GM12878 (cell line): ENCODE measurements around the gene TBC1D22B. TPM values are rescaled to one million over a fixed set of nuclear protein-coding genes. Genes with fewer than 3 reads are reported as not detected.

Source experiments
- ATAC-seq: fragments of 200-7000 bp; cut with Tn5 transposase; 3 replicates; pipeline ENCODE4 v1.9.1; 2020; ENCODE audit warnings: mild to moderate bottlenecking, moderate library complexity
- BruUV-seq: library from RNA; stranded (reverse); fragments of 400-500 nt; replicated peaks from 2 replicates; lab custom pipeline; 2021; lab: Mats Ljungman, UMichigan
- CTCF ChIA-PET: fragments of 300-600 bp; sonication (Branson Sonifier 250); formaldehyde crosslinking; extraction: SDS; loops from one replicate; lab custom pipeline; 2021; ENCODE audit warnings: inconsistent platforms; lab: Yijun Ruan, JAX
- POLR2A ChIA-PET: fragments of 350-600 bp; formaldehyde crosslinking; extraction: SDS; loops from one replicate; lab custom pipeline; 2021; ENCODE audit warnings: inconsistent platforms; lab: Charles Lee
- RAD21 ChIA-PET: fragments of 300-600 bp; sonication (Branson Sonifier 250); formaldehyde crosslinking; loops from one replicate; lab custom pipeline; 2023; ENCODE audit warnings: antibody characterized with exemption; ENCODE audit not compliant: unreplicated experiment; lab: Charles Lee
- SMC1A ChIA-PET: fragments of 300-600 bp; sonication (Branson Sonifier 250); formaldehyde crosslinking; loops from one replicate; lab custom pipeline; 2023; ENCODE audit not compliant: unreplicated experiment, uncharacterized antibody; lab: Charles Lee
- DNase-seq: peaks from one replicate; pipeline ENCODE4 v3.0.0-alpha.2; 2011; ENCODE audit warnings: low read depth, low spot score
- FAIRE-seq: peaks from 3 replicates; lab custom pipeline; 2011; peaks lifted over from hg19 to GRCh38; lab: Jason Lieb, UNC
- H2AFZ ChIP-seq: 2 replicates; pipeline ENCODE4 v1.6.0; 2011; ENCODE audit warnings: low read depth, low read length, control low read depth; ENCODE audit not compliant: control insufficient read depth
- H3K27ac ChIP-seq: 2 replicates; pipeline ENCODE4 v1.5.1; 2011; ENCODE audit warnings: control low read depth; ENCODE audit not compliant: control insufficient read depth, insufficient read depth
- H3K27me3 ChIP-seq, 2 experiments: replicated peaks in 1 of 2; 2 replicates each; pipeline versions ENCODE4 v1.6.0 to v1.6.1; 2011; ENCODE audit warnings: low read length in 1 of 2; ENCODE audit not compliant: control insufficient read depth in 2 of 2, insufficient read depth in 2 of 2
- H3K36me3 ChIP-seq, 2 experiments: 2 replicates each; pipeline ENCODE4 v1.5.1; 2011; ENCODE audit warnings: low read length in 1 of 2; ENCODE audit not compliant: control insufficient read depth in 2 of 2, insufficient read depth in 2 of 2
- H3K4me1 ChIP-seq: 2 replicates; pipeline ENCODE4 v1.6.1; 2011; ENCODE audit warnings: mild to moderate bottlenecking, low read length, moderate library complexity, mixed read lengths; ENCODE audit not compliant: control insufficient read depth, insufficient read depth
- H3K4me2 ChIP-seq: 2 replicates; pipeline ENCODE4 v1.6.0; 2011; ENCODE audit warnings: control low read depth; ENCODE audit not compliant: control insufficient read depth, insufficient read depth
- H3K4me3 ChIP-seq: fragments of 200-600 bp; sonication (generic); 2 replicates; pipeline ENCODE4 v1.5.1; 2016
- H3K79me2 ChIP-seq: 2 replicates; pipeline ENCODE4 v1.6.0; 2011; ENCODE audit warnings: low read length; ENCODE audit not compliant: control insufficient read depth, insufficient read depth
- H3K9ac ChIP-seq: 2 replicates; pipeline ENCODE4 v1.8.0; 2011; ENCODE audit warnings: low read length, control low read depth, mixed read lengths; ENCODE audit not compliant: control insufficient read depth, insufficient read depth
- H3K9me3 ChIP-seq: replicated peaks from 3 replicates; pipeline ENCODE4 v1.5.1; 2011; ENCODE audit warnings: mild to moderate bottlenecking, low read length; ENCODE audit not compliant: control insufficient read depth, insufficient read depth
- H4K20me1 ChIP-seq: 2 replicates; pipeline ENCODE4 v1.6.0; 2011; ENCODE audit not compliant: control insufficient read depth, insufficient read depth
- BACH1 ChIP-seq: fragments of 450-650 bp; IDR thresholded peaks from 2 replicates; pipeline ENCODE4 v1.6.1; 2017; ENCODE audit warnings: mild to moderate bottlenecking, borderline replicate concordance
- BCL11A ChIP-seq: IDR thresholded peaks from 2 replicates; pipeline ENCODE4 v1.6.1; 2011; ENCODE audit warnings: low read depth, low read length
- CBFB ChIP-seq: IDR thresholded peaks from 2 replicates; pipeline ENCODE4 v1.6.1; 2016; ENCODE audit warnings: antibody characterized with exemption, low read depth
- ESRRA ChIP-seq: IDR thresholded peaks from 2 replicates; pipeline ENCODE4 v1.6.1; 2012; ENCODE audit warnings: mild to moderate bottlenecking, low read length, improper control_type of control experiment
- EZH2 ChIP-seq: IDR thresholded peaks from 2 replicates; pipeline ENCODE4 v1.6.1; 2012; ENCODE audit warnings: low read depth, mild to moderate bottlenecking, control low read depth, inconsistent platforms, low read length, borderline replicate concordance; ENCODE audit not compliant: control insufficient read depth
- FOS ChIP-seq: IDR thresholded peaks from 3 replicates; pipeline ENCODE4 v1.6.1; 2011; ENCODE audit warnings: borderline replicate concordance; ENCODE audit not compliant: insufficient read length; ENCODE audit errors: extremely low read depth
- FOXM1 ChIP-seq: IDR thresholded peaks from 2 replicates; pipeline ENCODE4 v1.6.1; 2012; ENCODE audit warnings: low read depth, mild to moderate bottlenecking, inconsistent platforms, low read length, moderate library complexity
- MEF2B ChIP-seq: fragments of 450-650 bp; IDR thresholded peaks from 2 replicates; pipeline ENCODE4 v1.6.1; 2018; ENCODE audit warnings: mild to moderate bottlenecking, moderate library complexity; ENCODE audit not compliant: partially characterized antibody, poor library complexity, severe bottlenecking
- NFYA ChIP-seq: IDR thresholded peaks from 2 replicates; pipeline ENCODE4 v1.6.1; 2011; ENCODE audit warnings: low read depth, mild to moderate bottlenecking, low read length, improper control_type of control experiment, borderline replicate concordance
- RFX5 ChIP-seq: IDR thresholded peaks from 2 replicates; pipeline ENCODE4 v1.6.1; 2011; ENCODE audit warnings: low read depth, low read length, improper control_type of control experiment
- SMARCA5 ChIP-seq: fragments of 450-650 bp; IDR thresholded peaks from 2 replicates; pipeline ENCODE4 v1.6.1; 2017; ENCODE audit warnings: mild to moderate bottlenecking
- TARDBP ChIP-seq: IDR thresholded peaks from 2 replicates; pipeline ENCODE4 v1.6.1; 2016; ENCODE audit warnings: borderline replicate concordance
- ZNF207 ChIP-seq: fragments of 450-650 bp; IDR thresholded peaks from 2 replicates; pipeline ENCODE4 v1.6.1; 2014; ENCODE audit warnings: antibody characterized with exemption, mild to moderate bottlenecking, borderline replicate concordance
- ZNF217 ChIP-seq: fragments of 450-650 bp; IDR thresholded peaks from 2 replicates; pipeline ENCODE4 v1.6.1; 2017; ENCODE audit warnings: antibody characterized with exemption, mild to moderate bottlenecking
- in situ Hi-C: fragments of 300-500 bp; cut with MboI; formaldehyde crosslinking; loops from 9 replicates; pipeline ENCODE4 v1.14.3; 2018; ENCODE audit warnings: mixed read lengths
- intact Hi-C: fragments of 100-400 bp; cut with micrococcal nuclease; formaldehyde crosslinking; loops from one replicate; pipeline ENCODE4 v1.14.2; 2022; ENCODE audit not compliant: unreplicated experiment
- polyA plus RNA-seq, 11 experiments: library from polyadenylated mRNA; depleted of rRNA in 4 of 11; unstranded in 6 of 11; stranded (reverse) in 5 of 11; fragments of >200 nt; fragmentation: Nextera tagmentation in 4 of 11; fragmentation: Illumina TruSeq in 1 of 11; extraction: Ambion mirVana in 4 of 11; extraction: Trizol in 1 of 11; gene quantifications; 1 replicate in 1 of 11; 2 replicates in 10 of 11; pipeline versions ENCODE4 v1.2.1 to v1.2.3, GENCODE V29; 2011 to 2016; ENCODE audit warnings: inconsistent platforms in 2 of 11, missing spikeins in 2 of 11, low read depth in 1 of 11
- total RNA-seq, 4 experiments: library from RNA; depleted of rRNA in 3 of 4; stranded (reverse); fragments of >200 nt in 3 of 4; fragmentation: Illumina TruSeq in 1 of 4; extraction: Trizol in 1 of 4; gene quantifications; 2 replicates each; pipeline versions ENCODE4 v1.2.1 to v1.2.3, GENCODE V29; 2013 to 2021
- TF ChIP-seq, protein P1 (sequence below): fragments of 450-650 bp; conservative IDR thresholded peaks from 2 replicates; pipeline ENCODE4 v1.6.1; 2017; ENCODE audit warnings: mild to moderate bottlenecking, moderate library complexity
- TF ChIP-seq, protein P2 (sequence below): fragments of 450-650 bp; IDR thresholded peaks from 2 replicates; pipeline ENCODE4 v1.6.1; 2014; ENCODE audit warnings: mild to moderate bottlenecking
- TF ChIP-seq, protein P3 (sequence below): fragments of 450-650 bp; formaldehyde crosslinking; IDR thresholded peaks from 2 replicates; pipeline ENCODE4 v1.5.0; 2022; ENCODE audit warnings: mild to moderate bottlenecking, missing genetic modification characterization
- TF ChIP-seq, protein P4 (sequence below): fragments of 450-650 bp; IDR thresholded peaks from 2 replicates; pipeline ENCODE4 v1.6.1; 2016; ENCODE audit warnings: mild to moderate bottlenecking

Gene TBC1D22B
- total and polyA plus RNA-seq, 10 of the 15 experiments (the other 5 are each of a cell fraction or from before 2014, with no cell fraction given) = 3.4 to 18.7 (median 14.1) TPM

DNA sequence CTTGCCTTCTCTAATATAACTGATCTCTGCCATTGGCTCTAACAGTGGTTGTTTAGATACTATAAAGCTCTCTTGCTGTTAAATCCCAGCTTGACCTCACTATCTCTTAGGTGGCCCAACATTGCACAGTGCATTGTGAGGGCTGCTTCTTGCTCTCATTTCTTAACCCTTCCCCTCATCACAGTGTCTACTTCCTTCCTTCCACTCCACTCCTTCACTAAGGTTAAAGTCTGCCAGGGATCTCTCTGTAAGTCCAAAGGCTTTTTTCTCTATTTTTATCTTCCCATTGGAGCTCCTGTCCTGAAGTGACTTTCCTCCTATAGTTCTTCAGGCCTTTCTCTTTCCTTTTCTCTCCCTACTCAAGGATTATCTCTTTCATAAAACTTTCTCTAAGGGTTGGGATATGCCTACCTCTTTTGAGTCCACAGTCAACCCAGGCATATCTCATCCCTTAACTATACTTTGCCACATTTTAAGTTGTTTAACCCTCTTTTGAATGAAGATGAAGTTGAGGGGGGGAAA lies 4.0 kb upstream of the TBC1D22B start:
- no peak overlapping the region for H3K27ac ChIP-seq
- H3K9me3 ChIP-seq = no peaks in the 10 kb centered on the region
- H3K9ac ChIP-seq = no peak overlapping the region
- H4K20me1 ChIP-seq = no peaks in the 10 kb centered on the region; the same call in 1 of the 2 replicates
- no peak overlapping the region for H2AFZ ChIP-seq
- no peak overlapping the region for H3K4me3 ChIP-seq
- ATAC-seq = no peak
- no peaks in the 10 kb centered on the region for H3K36me3 ChIP-seq
- no peak overlapping the region for H3K4me2 ChIP-seq
- TF ChIP-seq BCL11A (no peak), ZNF207 (no peak), NFYA (no peak), CBFB (no peak), TARDBP (no peak), BACH1 (no peak), FOXM1 (no peak), MEF2B (no peak), ZNF217 (no peak), FOS (no peak), EZH2 (no peak), SMARCA5 (no peak), RFX5 (no peak), ESRRA (no peak)
- TF ChIP-seq, protein P1, sequence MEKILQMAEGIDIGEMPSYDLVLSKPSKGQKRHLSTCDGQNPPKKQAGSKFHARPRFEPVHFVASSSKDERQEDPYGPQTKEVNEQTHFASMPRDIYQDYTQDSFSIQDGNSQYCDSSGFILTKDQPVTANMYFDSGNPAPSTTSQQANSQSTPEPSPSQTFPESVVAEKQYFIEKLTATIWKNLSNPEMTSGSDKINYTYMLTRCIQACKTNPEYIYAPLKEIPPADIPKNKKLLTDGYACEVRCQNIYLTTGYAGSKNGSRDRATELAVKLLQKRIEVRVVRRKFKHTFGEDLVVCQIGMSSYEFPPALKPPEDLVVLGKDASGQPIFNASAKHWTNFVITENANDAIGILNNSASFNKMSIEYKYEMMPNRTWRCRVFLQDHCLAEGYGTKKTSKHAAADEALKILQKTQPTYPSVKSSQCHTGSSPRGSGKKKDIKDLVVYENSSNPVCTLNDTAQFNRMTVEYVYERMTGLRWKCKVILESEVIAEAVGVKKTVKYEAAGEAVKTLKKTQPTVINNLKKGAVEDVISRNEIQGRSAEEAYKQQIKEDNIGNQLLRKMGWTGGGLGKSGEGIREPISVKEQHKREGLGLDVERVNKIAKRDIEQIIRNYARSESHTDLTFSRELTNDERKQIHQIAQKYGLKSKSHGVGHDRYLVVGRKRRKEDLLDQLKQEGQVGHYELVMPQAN = no peak
- TF ChIP-seq, protein P2, sequence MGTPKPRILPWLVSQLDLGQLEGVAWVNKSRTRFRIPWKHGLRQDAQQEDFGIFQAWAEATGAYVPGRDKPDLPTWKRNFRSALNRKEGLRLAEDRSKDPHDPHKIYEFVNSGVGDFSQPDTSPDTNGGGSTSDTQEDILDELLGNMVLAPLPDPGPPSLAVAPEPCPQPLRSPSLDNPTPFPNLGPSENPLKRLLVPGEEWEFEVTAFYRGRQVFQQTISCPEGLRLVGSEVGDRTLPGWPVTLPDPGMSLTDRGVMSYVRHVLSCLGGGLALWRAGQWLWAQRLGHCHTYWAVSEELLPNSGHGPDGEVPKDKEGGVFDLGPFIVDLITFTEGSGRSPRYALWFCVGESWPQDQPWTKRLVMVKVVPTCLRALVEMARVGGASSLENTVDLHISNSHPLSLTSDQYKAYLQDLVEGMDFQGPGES = no peak
- TF ChIP-seq, protein P3, sequence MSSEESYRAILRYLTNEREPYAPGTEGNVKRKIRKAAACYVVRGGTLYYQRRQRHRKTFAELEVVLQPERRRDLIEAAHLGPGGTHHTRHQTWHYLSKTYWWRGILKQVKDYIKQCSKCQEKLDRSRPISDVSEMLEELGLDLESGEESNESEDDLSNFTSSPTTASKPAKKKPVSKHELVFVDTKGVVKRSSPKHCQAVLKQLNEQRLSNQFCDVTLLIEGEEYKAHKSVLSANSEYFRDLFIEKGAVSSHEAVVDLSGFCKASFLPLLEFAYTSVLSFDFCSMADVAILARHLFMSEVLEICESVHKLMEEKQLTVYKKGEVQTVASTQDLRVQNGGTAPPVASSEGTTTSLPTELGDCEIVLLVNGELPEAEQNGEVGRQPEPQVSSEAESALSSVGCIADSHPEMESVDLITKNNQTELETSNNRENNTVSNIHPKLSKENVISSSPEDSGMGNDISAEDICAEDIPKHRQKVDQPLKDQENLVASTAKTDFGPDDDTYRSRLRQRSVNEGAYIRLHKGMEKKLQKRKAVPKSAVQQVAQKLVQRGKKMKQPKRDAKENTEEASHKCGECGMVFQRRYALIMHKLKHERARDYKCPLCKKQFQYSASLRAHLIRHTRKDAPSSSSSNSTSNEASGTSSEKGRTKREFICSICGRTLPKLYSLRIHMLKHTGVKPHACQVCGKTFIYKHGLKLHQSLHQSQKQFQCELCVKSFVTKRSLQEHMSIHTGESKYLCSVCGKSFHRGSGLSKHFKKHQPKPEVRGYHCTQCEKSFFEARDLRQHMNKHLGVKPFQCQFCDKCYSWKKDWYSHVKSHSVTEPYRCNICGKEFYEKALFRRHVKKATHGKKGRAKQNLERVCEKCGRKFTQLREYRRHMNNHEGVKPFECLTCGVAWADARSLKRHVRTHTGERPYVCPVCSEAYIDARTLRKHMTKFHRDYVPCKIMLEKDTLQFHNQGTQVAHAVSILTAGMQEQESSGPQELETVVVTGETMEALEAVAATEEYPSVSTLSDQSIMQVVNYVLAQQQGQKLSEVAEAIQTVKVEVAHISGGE (CRISPR knock-in tag) = no peak
- TF ChIP-seq, protein P4, sequence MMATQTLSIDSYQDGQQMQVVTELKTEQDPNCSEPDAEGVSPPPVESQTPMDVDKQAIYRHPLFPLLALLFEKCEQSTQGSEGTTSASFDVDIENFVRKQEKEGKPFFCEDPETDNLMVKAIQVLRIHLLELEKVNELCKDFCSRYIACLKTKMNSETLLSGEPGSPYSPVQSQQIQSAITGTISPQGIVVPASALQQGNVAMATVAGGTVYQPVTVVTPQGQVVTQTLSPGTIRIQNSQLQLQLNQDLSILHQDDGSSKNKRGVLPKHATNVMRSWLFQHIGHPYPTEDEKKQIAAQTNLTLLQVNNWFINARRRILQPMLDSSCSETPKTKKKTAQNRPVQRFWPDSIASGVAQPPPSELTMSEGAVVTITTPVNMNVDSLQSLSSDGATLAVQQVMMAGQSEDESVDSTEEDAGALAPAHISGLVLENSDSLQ = no peak
- BruUV-seq = no TSS peak
- no peak for FAIRE-seq
- intact Hi-C loops (no loop called here), in situ Hi-C loops (no loop called here)
- POLR2A ChIA-PET = no interaction called here
- SMC1A ChIA-PET = interaction anchor here (0.5 to 1.1 kb wide), 2 partner anchors 9 to 33 kb away, joined by 3 read pairs; no protein-coding TSS in a partner anchor
- H3K4me1 ChIP-seq = 0 out of 2 replicates have a peak, but pooled peaks cover 3% of the 10 kb centered on the region
- no peak for DNase-seq
- CTCF ChIA-PET = interaction anchor here (0.8 to 2.4 kb wide), 2 partner anchors 11 kb away, joined by 3 to 6 read pairs; no protein-coding TSS in a partner anchor
- RAD21 ChIA-PET = no interaction called here
- H3K27me3 ChIP-seq = no peaks in the 10 kb centered on the region
- peaks cover 10% of the 10 kb centered on the region for H3K79me2 ChIP-seq
